HG02885 (cell line): ENCODE measurements around the gene ADM2.
"Not testable (repeated sequence)": the region's sequence is repeated elsewhere in the genome, so short reads cannot be mapped to it uniquely, and the experiment has no call there.

Experiments
- ATAC-seq: cut with Tn5 transposase; IDR thresholded peaks from one replicate; pipeline ENCODE4 v1.9.1; 2021; ENCODE audit warnings: mild to moderate bottlenecking; ENCODE audit not compliant: unreplicated experiment, poor library complexity

Gene ADM2

GRCh38 chr22:50481440-50482106 lies at the start of gene ADM2:
TSS of gene ADM2 (plus strand) at chr22:50481543. CDS start at chr22:50481848, 305 bp downstream.
- ATAC-seq = no peak

- ATAC-seq = no peak
Measured at GRCh38 chr22:50432131-50432876, 49.0 kb upstream of the ADM2 start.

GRCh38 chr22:50432877-50433510 lies 48.3 kb upstream of the ADM2 start:
- ATAC-seq = not testable (repeated sequence)

- ATAC-seq = no peak
Measured at GRCh38 chr22:50434849-50435248, 46.5 kb upstream of the ADM2 start.

GRCh38 chr22:50435291-50436014 lies 45.9 kb upstream of the ADM2 start:
- no peak for ATAC-seq

GRCh38 chr22:50436015-50436830 lies 45.1 kb upstream of the ADM2 start:
- no peak for ATAC-seq

- ATAC-seq = no peak
Measured at GRCh38 chr22:50436841-50437341, 44.5 kb upstream of the ADM2 start.

- ATAC-seq = no peak
Measured at GRCh38 chr22:50437511-50438304, 43.6 kb upstream of the ADM2 start.

- ATAC-seq = no peak
Measured at GRCh38 chr22:50438305-50439275, 42.8 kb upstream of the ADM2 start.

GRCh38 chr22:50439314-50439870 lies 42.0 kb upstream of the ADM2 start:
- no peak for ATAC-seq

GRCh38 chr22:50439871-50440331 lies 41.4 kb upstream of the ADM2 start:
- ATAC-seq = no peak

- no peak for ATAC-seq
Measured at GRCh38 chr22:50440544-50441249, 40.6 kb upstream of the ADM2 start.

- ATAC-seq = no peak
Measured at GRCh38 chr22:50441428-50441993, 39.8 kb upstream of the ADM2 start.

GRCh38 chr22:50443197-50443596 lies 38.1 kb upstream of the ADM2 start:
- no peak for ATAC-seq

GRCh38 chr22:50443801-50444625 lies 37.3 kb upstream of the ADM2 start:
- ATAC-seq = no peak

- no peak for ATAC-seq
Measured at GRCh38 chr22:50444663-50445062, 36.7 kb upstream of the ADM2 start.
